Choroid plexus epithelial cell (primary cell): ENCODE results near the gene BARHL1.

Experiments
- DNase-seq: peaks from one replicate; pipeline ENCODE4 v3.0.0-alpha.2; 2010; ENCODE audit warnings: low read depth
- H3K4me3 ChIP-seq: 2 replicates; pipeline ENCODE4 v1.5.1; 2011; ENCODE audit warnings: low read depth, mild to moderate bottlenecking, control low read depth, low read length, moderate library complexity
- CTCF ChIP-seq: conservative IDR thresholded peaks from 2 replicates; pipeline ENCODE4 v1.5.1; 2011; ENCODE audit warnings: low read depth, mild to moderate bottlenecking, control low read depth, inconsistent platforms, low read length, moderate library complexity

BARHL1 gene

GRCh38 chr9:132585954-132586829, 3.8 kb downstream of the BARHL1 start:
- H3K4me3 ChIP-seq: no peak overlapping the region
- no peak for DNase-seq
- no peak for TF ChIP-seq CTCF

GRCh38 chr9:132586830-132587591, 4.6 kb downstream of the BARHL1 start:
- no peak for TF ChIP-seq CTCF
- no peak for DNase-seq
- H3K4me3 ChIP-seq: no peak overlapping the region

GRCh38 chr9:132587592-132587955, 5.2 kb downstream of the BARHL1 start:
- no peak for DNase-seq
- no peak overlapping the region for H3K4me3 ChIP-seq
- TF ChIP-seq CTCF: no peak

- no peak for DNase-seq
- no peak overlapping the region for H3K4me3 ChIP-seq
- no peak for TF ChIP-seq CTCF
Measured at GRCh38 chr9:132588098-132588497, 5.7 kb downstream of the BARHL1 start.

- DNase-seq: no peak
- TF ChIP-seq CTCF: no peak
- H3K4me3 ChIP-seq: no peak overlapping the region
Measured at GRCh38 chr9:132588501-132589147, 6.2 kb downstream of the BARHL1 start.

- H3K4me3 ChIP-seq: no peak overlapping the region
- no peak for TF ChIP-seq CTCF
- DNase-seq: no peak
Measured at GRCh38 chr9:132589148-132590036, 7.0 kb downstream of the BARHL1 start.
